ENCODE measurements around the gene AKAP3.

Gene AKAP3

GRCh38 chr12:4584281-4584680 is 64.6 kb downstream of the AKAP3 start:
- H3K4me1 ChIP-seq (ENCODE audit: control insufficient read depth, insufficient read depth, low read length, poor library complexity, severe bottlenecking): no peaks in the 10 kb centered on the region
- H3K27me3 ChIP-seq (replicated peaks; ENCODE audit: control insufficient read depth, insufficient read depth, low read length, poor library complexity, severe bottlenecking): no peaks in the 10 kb centered on the region
- no peak overlapping the region for H3K27ac ChIP-seq (ENCODE audit: insufficient read depth, low read length, poor library complexity, severe bottlenecking)
- no peak for DNase-seq
- no peak overlapping the region for H3K4me3 ChIP-seq (ENCODE audit: insufficient read depth, low read depth, low read length, poor library complexity, severe bottlenecking)
- H3K9me3 ChIP-seq (ENCODE audit: control insufficient read depth, low read length): no peaks in the 10 kb centered on the region
- no peaks in the 10 kb centered on the region for H3K36me3 ChIP-seq (ENCODE audit: control insufficient read depth, insufficient read depth, low read length)

GRCh38 chr12:4580281-4580688 is 68.6 kb downstream of the AKAP3 start:
- no peaks in the 10 kb centered on the region for H3K4me1 ChIP-seq (ENCODE audit: control insufficient read depth, insufficient read depth, low read length, poor library complexity, severe bottlenecking)
- no peaks in the 10 kb centered on the region for H3K9me3 ChIP-seq (ENCODE audit: control insufficient read depth, low read length)
- no peaks in the 10 kb centered on the region for H3K36me3 ChIP-seq (ENCODE audit: control insufficient read depth, insufficient read depth, low read length)
- H3K27me3 ChIP-seq (replicated peaks; ENCODE audit: control insufficient read depth, insufficient read depth, low read length, poor library complexity, severe bottlenecking): no peaks in the 10 kb centered on the region
- no peak overlapping the region for H3K27ac ChIP-seq (ENCODE audit: insufficient read depth, low read length, poor library complexity, severe bottlenecking)
- H3K4me3 ChIP-seq (ENCODE audit: insufficient read depth, low read depth, low read length, poor library complexity, severe bottlenecking): no peak overlapping the region
- DNase-seq: no peak

GRCh38 chr12:4579305-4580102 is 69.3 kb downstream of the AKAP3 start:
- H3K9me3 ChIP-seq (ENCODE audit: control insufficient read depth, low read length): no peaks in the 10 kb centered on the region
- DNase-seq: no peak
- no peaks in the 10 kb centered on the region for H3K27me3 ChIP-seq (replicated peaks; ENCODE audit: control insufficient read depth, insufficient read depth, low read length, poor library complexity, severe bottlenecking)
- H3K27ac ChIP-seq (ENCODE audit: insufficient read depth, low read length, poor library complexity, severe bottlenecking): no peak overlapping the region
- H3K4me1 ChIP-seq (ENCODE audit: control insufficient read depth, insufficient read depth, low read length, poor library complexity, severe bottlenecking): no peaks in the 10 kb centered on the region
- H3K4me3 ChIP-seq (ENCODE audit: insufficient read depth, low read depth, low read length, poor library complexity, severe bottlenecking): no peak overlapping the region
- no peaks in the 10 kb centered on the region for H3K36me3 ChIP-seq (ENCODE audit: control insufficient read depth, insufficient read depth, low read length)

- no peak overlapping the region for H3K27ac ChIP-seq (ENCODE audit: insufficient read depth, low read length, poor library complexity, severe bottlenecking)
- no peak for DNase-seq
- H3K36me3 ChIP-seq (ENCODE audit: control insufficient read depth, insufficient read depth, low read length): no peaks in the 10 kb centered on the region
- no peaks in the 10 kb centered on the region for H3K4me1 ChIP-seq (ENCODE audit: control insufficient read depth, insufficient read depth, low read length, poor library complexity, severe bottlenecking)
- no peaks in the 10 kb centered on the region for H3K9me3 ChIP-seq (ENCODE audit: control insufficient read depth, low read length)
- H3K27me3 ChIP-seq (replicated peaks; ENCODE audit: control insufficient read depth, insufficient read depth, low read length, poor library complexity, severe bottlenecking): no peaks in the 10 kb centered on the region
- H3K4me3 ChIP-seq (ENCODE audit: insufficient read depth, low read depth, low read length, poor library complexity, severe bottlenecking): no peak overlapping the region
Observed at GRCh38 chr12:4572680-4573079, 76.2 kb downstream of the AKAP3 start.

- H3K4me3 ChIP-seq (ENCODE audit: insufficient read depth, low read depth, low read length, poor library complexity, severe bottlenecking): no peak overlapping the region
- H3K4me1 ChIP-seq (ENCODE audit: control insufficient read depth, insufficient read depth, low read length, poor library complexity, severe bottlenecking): no peaks in the 10 kb centered on the region
- no peak for DNase-seq
- no peak overlapping the region for H3K27ac ChIP-seq (ENCODE audit: insufficient read depth, low read length, poor library complexity, severe bottlenecking)
- no peaks in the 10 kb centered on the region for H3K9me3 ChIP-seq (ENCODE audit: control insufficient read depth, low read length)
- H3K36me3 ChIP-seq (ENCODE audit: control insufficient read depth, insufficient read depth, low read length): no peaks in the 10 kb centered on the region
- H3K27me3 ChIP-seq (replicated peaks; ENCODE audit: control insufficient read depth, insufficient read depth, low read length, poor library complexity, severe bottlenecking): no peaks in the 10 kb centered on the region
Observed at GRCh38 chr12:4569261-4569660, 79.6 kb downstream of the AKAP3 start.

- no peaks in the 10 kb centered on the region for H3K27me3 ChIP-seq (replicated peaks; ENCODE audit: control insufficient read depth, insufficient read depth, low read length, poor library complexity, severe bottlenecking)
- no peak overlapping the region for H3K27ac ChIP-seq (ENCODE audit: insufficient read depth, low read length, poor library complexity, severe bottlenecking)
- H3K4me3 ChIP-seq (ENCODE audit: insufficient read depth, low read depth, low read length, poor library complexity, severe bottlenecking): no peak overlapping the region
- no peaks in the 10 kb centered on the region for H3K9me3 ChIP-seq (ENCODE audit: control insufficient read depth, low read length)
- H3K36me3 ChIP-seq (ENCODE audit: control insufficient read depth, insufficient read depth, low read length): no peaks in the 10 kb centered on the region
- no peak for DNase-seq
- no peaks in the 10 kb centered on the region for H3K4me1 ChIP-seq (ENCODE audit: control insufficient read depth, insufficient read depth, low read length, poor library complexity, severe bottlenecking)
Observed at GRCh38 chr12:4567073-4567881, 81.6 kb downstream of the AKAP3 start.

- H3K27me3 ChIP-seq (replicated peaks; ENCODE audit: control insufficient read depth, insufficient read depth, low read length, poor library complexity, severe bottlenecking): no peaks in the 10 kb centered on the region
- no peak overlapping the region for H3K4me3 ChIP-seq (ENCODE audit: insufficient read depth, low read depth, low read length, poor library complexity, severe bottlenecking)
- H3K4me1 ChIP-seq (ENCODE audit: control insufficient read depth, insufficient read depth, low read length, poor library complexity, severe bottlenecking): no peaks in the 10 kb centered on the region
- no peaks in the 10 kb centered on the region for H3K9me3 ChIP-seq (ENCODE audit: control insufficient read depth, low read length)
- no peaks in the 10 kb centered on the region for H3K36me3 ChIP-seq (ENCODE audit: control insufficient read depth, insufficient read depth, low read length)
- DNase-seq: no peak
- H3K27ac ChIP-seq (ENCODE audit: insufficient read depth, low read length, poor library complexity, severe bottlenecking): no peak overlapping the region
Observed at GRCh38 chr12:4566474-4566873, 82.4 kb downstream of the AKAP3 start.
